Measurements from ENCODE around the gene TCF19.

GRCh38 chr6:31194061-31194834 lies 35.9 kb downstream of the TCF19 start:
- TF ChIP-seq PRDM10 (tag by site-specific recombination; IDR thresholded peaks at IDR 0.05) (peak; percentile 90), REST (tag by site-specific recombination; IDR thresholded peaks at IDR 0.05) (no peak), ZBTB7A (tag by site-specific recombination; IDR thresholded peaks at IDR 0.05; ENCODE audit: low read depth) (no peak), CTCF (tag by site-specific recombination; IDR thresholded peaks at IDR 0.05) (no peak), ZNF513 (tag by site-specific recombination; IDR thresholded peaks at IDR 0.05) (no peak), ZNF510 (tag by site-specific recombination; IDR thresholded peaks at IDR 0.05; ENCODE audit: insufficient replicate concordance) (no peak), ZNF239 (tag by site-specific recombination; IDR thresholded peaks at IDR 0.05) (no peak), SALL2 (tag by site-specific recombination; IDR thresholded peaks at IDR 0.05; ENCODE audit: borderline replicate concordance) (no peak), ZSCAN5A (tag by site-specific recombination; IDR thresholded peaks at IDR 0.05) (no peak), ZNF596 (tag by site-specific recombination; IDR thresholded peaks at IDR 0.05) (no peak), ZNF600 (tag by site-specific recombination; IDR thresholded peaks at IDR 0.05) (no peak), YY1 (tag by site-specific recombination; IDR thresholded peaks at IDR 0.05) (no peak)
